Esophagus muscularis mucosa (tissue), 4 donors: ENCODE measurements around the gene CNNM2.

ENCODE experiments used
- EP300 ChIP-seq: sonication (generic); formaldehyde crosslinking; IDR thresholded peaks from one replicate; pipeline ENCODE4 v1.6.1; 2017; ENCODE audit warnings: antibody characterized with exemption
- POLR2A ChIP-seq: fragments of 450-650 bp; IDR thresholded peaks from one replicate; pipeline ENCODE4 v1.6.1; 2017; ENCODE audit warnings: antibody characterized with exemption, moderate library complexity, mild to moderate bottlenecking, low read depth
- POLR2AphosphoS5 ChIP-seq, 2 donors: sonication (generic); formaldehyde crosslinking; IDR thresholded peaks; one replicate each; pipeline ENCODE4 v1.6.1; 2017; ENCODE audit warnings: antibody characterized with exemption in 2 of 2
- TF ChIP-seq, protein P1 (sequence below), 3 experiments: fragments of 200-600 bp in 2 of 3; fragments of 450-650 bp in 1 of 3; sonication (generic) in 2 of 3; IDR thresholded peaks; one replicate each; pipeline ENCODE4 v1.5.1; 2017 to 2019; ENCODE audit warnings: antibody characterized with exemption in 3 of 3, mild to moderate bottlenecking in 2 of 3, moderate library complexity in 1 of 3

DNA sequence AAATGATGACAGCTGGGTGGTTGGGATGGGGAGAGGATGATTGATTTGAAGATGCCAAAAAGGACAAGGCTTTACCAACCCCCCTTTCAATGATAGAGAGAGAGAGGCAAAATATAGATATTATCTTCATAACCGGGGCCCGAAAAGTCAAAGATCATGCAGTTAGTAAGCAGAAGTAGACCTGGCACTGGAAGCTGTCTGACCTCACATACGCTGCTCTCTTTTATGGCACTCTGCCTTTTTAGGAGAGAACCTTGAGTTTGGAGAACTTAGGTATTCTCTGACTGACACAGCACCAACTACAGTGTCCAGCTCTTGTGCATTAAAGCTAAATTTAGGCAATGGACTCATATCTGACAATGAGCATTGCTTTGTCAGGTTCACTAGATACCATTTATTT is 30.7 kb downstream of the CNNM2 start:
- TF ChIP-seq, protein P1, sequence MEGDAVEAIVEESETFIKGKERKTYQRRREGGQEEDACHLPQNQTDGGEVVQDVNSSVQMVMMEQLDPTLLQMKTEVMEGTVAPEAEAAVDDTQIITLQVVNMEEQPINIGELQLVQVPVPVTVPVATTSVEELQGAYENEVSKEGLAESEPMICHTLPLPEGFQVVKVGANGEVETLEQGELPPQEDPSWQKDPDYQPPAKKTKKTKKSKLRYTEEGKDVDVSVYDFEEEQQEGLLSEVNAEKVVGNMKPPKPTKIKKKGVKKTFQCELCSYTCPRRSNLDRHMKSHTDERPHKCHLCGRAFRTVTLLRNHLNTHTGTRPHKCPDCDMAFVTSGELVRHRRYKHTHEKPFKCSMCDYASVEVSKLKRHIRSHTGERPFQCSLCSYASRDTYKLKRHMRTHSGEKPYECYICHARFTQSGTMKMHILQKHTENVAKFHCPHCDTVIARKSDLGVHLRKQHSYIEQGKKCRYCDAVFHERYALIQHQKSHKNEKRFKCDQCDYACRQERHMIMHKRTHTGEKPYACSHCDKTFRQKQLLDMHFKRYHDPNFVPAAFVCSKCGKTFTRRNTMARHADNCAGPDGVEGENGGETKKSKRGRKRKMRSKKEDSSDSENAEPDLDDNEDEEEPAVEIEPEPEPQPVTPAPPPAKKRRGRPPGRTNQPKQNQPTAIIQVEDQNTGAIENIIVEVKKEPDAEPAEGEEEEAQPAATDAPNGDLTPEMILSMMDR (IDR thresholded peaks at IDR 0.05) = no peak
- no peak for TF ChIP-seq POLR2AphosphoS5 (IDR thresholded peaks at IDR 0.05)
- no peak for TF ChIP-seq EP300
- no peak for TF ChIP-seq POLR2A
